ENCODE measurements around the gene FOXO6. TPM values are rescaled to one million over a fixed set of nuclear protein-coding genes. Genes with fewer than 3 reads are reported as not detected.

FOXO6 gene
- total RNA-seq, 2 experiments from 2014 or later = 0.19 TPM

DNA sequence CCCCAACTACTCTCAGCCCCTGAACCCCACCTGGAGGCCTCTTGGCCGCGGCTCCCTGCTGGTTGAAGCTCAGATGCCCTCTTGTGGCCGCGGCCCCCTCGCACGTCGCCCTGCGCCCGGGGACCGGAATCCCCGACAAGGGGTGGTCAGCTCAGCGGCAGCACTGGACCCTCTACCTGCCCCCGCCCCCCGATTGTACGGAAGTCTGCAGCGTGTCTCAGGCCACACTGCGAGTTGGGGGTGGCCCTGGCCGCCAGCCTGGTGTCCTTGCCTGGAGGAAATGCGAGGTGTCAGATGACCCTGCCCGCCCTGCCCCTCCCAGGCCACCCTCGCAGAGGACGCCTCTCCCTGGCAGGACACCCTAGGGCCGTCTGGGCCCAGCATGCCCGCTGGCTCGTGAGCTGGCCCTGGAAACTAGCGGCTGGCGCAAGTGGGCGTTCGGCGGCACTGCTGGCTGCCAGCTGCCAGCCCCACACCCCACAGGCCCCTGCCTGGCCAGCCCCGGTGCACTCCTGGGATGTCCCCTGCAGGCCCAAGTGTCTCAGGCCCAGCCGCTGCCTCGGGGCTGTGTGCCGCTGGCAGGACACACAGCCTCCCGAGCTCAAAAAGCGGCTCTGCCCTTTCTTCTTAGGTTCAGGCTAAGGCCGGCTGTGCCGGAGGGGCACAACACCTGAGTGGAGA lies 62.4 kb downstream of the FOXO6 start:
- no peak overlapping the region for H3K27ac Mint-ChIP-seq
- CTCF ChIA-PET = interaction anchor here (0.7 to 1.4 kb wide), 4 partner anchors 20 to 141 kb away, joined by 3 to 4 read pairs (median 3); no protein-coding TSS in a partner anchor
- DNase-seq = no peak
- peaks cover 6% of the 10 kb centered on the region for H3K27me3 Mint-ChIP-seq
- intact Hi-C loops (cut with micrococcal nuclease) = no loop called here
- H3K4me3 Mint-ChIP-seq = no peak overlapping the region
- H3K9me3 Mint-ChIP-seq = no peaks in the 10 kb centered on the region
- POLR2A ChIA-PET = no interaction called here
- H3K4me1 Mint-ChIP-seq (ENCODE audit: low read depth) = no peaks in the 10 kb centered on the region
- no peaks in the 10 kb centered on the region for H3K36me3 Mint-ChIP-seq

- POLR2A ChIA-PET = no interaction called here
- Mint-ChIP-seq H3K27ac (no peak overlapping the region), H3K36me3 (no peaks in the 10 kb centered on the region), H3K4me1 (ENCODE audit: low read depth) (no peaks in the 10 kb centered on the region), H3K27me3 (peaks cover 6% of the 10 kb centered on the region), H3K9me3 (no peaks in the 10 kb centered on the region), H3K4me3 (no peak overlapping the region)
- intact Hi-C loops (cut with micrococcal nuclease) = no loop called here
- CTCF ChIA-PET = interaction anchor here (1.4 kb wide), 1 partner anchor 30 kb away, joined by 4 read pairs; no protein-coding TSS in a partner anchor
- no peak for DNase-seq
These were observed 63.4 kb downstream of the FOXO6 start for GRCh38 chr1:41424581-41425118.

DNA sequence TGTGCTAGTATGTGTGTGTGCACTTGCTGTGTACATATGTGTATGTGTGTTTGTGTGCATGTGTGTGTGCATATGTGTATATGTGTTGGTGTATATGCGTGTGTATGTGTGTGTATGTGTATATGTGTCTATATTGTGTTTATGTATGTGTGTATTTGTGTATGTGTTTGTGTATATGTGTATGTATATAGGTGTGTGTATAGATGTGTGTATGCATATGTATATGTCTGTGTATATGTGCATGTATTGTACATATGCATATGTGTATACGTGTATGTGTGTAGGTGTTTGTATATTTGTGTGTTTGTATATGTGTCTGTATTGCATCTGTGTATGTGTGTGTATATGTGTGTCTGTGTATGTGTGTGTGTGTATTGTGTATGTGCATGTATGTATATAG lies 64.1 kb downstream of the FOXO6 start:
- no peak overlapping the region for H3K4me3 Mint-ChIP-seq
- intact Hi-C loops (cut with micrococcal nuclease) = no loop called here
- no peaks in the 10 kb centered on the region for H3K36me3 Mint-ChIP-seq
- H3K27me3 Mint-ChIP-seq = peaks cover 6% of the 10 kb centered on the region
- ChIA-PET CTCF (no interaction called here), POLR2A (no interaction called here)
- no peaks in the 10 kb centered on the region for H3K9me3 Mint-ChIP-seq
- H3K4me1 Mint-ChIP-seq (ENCODE audit: low read depth) = no peaks in the 10 kb centered on the region
- no peak for DNase-seq
- H3K27ac Mint-ChIP-seq = no peak overlapping the region

- Mint-ChIP-seq H3K4me3 (no peak overlapping the region), H3K9me3 (no peaks in the 10 kb centered on the region), H3K36me3 (no peaks in the 10 kb centered on the region), H3K27ac (no peak overlapping the region), H3K27me3 (peaks cover 8% of the 10 kb centered on the region), H3K4me1 (ENCODE audit: low read depth) (no peaks in the 10 kb centered on the region)
- intact Hi-C loops (cut with micrococcal nuclease) = no loop called here
- ChIA-PET CTCF (no interaction called here), POLR2A (no interaction called here)
- no peak for DNase-seq
These were observed 65.1 kb downstream of the FOXO6 start for GRCh38 chr1:41426201-41426890.

DNA sequence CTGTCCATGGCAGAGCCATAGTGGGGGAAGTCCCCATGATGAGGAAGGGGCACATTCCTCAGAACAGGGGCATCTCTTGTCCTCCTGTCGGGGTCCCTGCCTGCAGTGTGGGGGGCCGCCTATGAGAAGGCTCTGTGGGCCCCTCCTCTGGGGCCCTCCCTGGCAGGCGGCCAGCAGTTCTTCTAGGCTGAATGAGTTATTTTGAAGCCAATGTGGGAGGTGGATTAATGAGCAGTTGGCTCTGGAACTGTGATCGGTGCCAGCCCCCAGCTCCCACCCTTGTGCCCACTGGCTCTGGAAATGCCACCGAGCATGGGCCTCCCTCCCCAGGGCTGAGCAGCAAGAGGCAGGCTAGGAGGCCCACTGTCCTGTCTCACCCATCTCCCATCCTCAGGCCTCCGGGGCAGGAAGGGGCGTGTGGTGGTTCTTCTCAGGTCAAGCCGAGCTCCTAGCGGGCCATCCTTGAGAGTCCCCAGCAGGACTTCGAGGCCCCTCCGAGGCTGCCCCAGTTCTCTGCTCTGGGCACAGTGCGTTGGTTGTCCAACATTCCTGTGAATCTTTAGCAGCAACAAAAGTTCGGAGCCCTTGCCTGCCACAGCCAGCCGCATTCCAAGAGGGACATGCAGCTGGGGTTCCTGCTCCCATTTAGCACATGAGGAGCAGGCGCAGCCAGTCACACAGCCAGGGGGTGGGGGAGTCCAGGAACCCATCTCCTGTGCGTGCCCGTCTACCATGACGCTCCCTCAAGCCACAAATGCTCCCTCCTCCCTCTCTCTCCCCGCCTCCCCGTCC lies 66.1 kb downstream of the FOXO6 start:
- Mint-ChIP-seq H3K4me3 (no peak overlapping the region), H3K27ac (no peak overlapping the region), H3K9me3 (no peaks in the 10 kb centered on the region), H3K27me3 (peaks cover 8% of the 10 kb centered on the region), H3K36me3 (no peaks in the 10 kb centered on the region), H3K4me1 (ENCODE audit: low read depth) (no peaks in the 10 kb centered on the region)
- intact Hi-C loops (cut with micrococcal nuclease) = no loop called here
- ChIA-PET POLR2A (no interaction called here), CTCF (no interaction called here)
- DNase-seq = no peak

DNA sequence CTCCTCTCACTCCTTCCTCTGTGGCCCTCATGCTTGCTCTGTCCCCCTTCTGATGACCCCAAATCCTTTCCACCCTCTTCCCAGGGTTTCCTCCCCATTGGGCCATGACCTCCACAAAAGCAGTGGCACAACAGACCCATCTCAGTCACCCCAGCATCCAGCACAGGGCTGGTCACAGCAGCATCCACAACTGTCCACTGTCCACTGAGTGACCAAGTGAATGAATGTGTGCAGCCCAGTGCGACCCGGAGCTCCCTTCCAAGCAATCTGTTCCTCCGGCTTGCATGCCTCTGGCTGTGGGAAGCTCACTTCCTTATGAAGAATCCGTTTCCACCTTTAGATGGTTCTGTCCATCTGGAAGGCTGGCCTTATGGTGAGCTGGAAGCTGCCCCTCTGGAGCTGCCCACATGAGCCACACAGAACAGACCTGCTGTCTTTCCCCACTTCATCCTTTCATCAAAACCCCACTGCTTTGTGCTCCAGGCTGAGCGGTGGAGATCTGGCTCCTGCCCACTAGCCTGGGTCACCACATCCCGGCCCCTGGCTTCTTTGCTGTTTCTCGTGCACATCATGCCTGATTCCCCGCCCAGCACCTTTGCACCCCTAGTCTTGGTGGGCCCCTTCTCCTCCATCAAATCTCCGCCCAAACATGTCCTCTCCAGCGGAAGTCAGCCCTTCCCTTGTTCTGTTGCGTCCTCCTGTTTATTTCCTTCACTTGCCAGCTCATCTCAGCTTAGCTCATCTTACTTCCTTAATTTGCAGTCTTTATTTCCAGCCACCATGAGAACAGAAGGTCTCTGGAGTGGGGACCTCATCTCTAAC lies 66.9 kb downstream of the FOXO6 start:
- no peaks in the 10 kb centered on the region for H3K9me3 Mint-ChIP-seq
- intact Hi-C loops (cut with micrococcal nuclease) = no loop called here
- H3K4me3 Mint-ChIP-seq = no peak overlapping the region
- H3K27me3 Mint-ChIP-seq = peaks cover 12% of the 10 kb centered on the region
- no peak for DNase-seq
- no peaks in the 10 kb centered on the region for H3K4me1 Mint-ChIP-seq (ENCODE audit: low read depth)
- ChIA-PET CTCF (no interaction called here), POLR2A (no interaction called here)
- H3K27ac Mint-ChIP-seq = no peak overlapping the region
- H3K36me3 Mint-ChIP-seq = no peaks in the 10 kb centered on the region

- Mint-ChIP-seq H3K4me1 (ENCODE audit: low read depth) (no peaks in the 10 kb centered on the region), H3K27ac (no peak overlapping the region), H3K27me3 (peaks cover 17% of the 10 kb centered on the region), H3K9me3 (no peaks in the 10 kb centered on the region), H3K4me3 (no peak overlapping the region), H3K36me3 (no peaks in the 10 kb centered on the region)
- POLR2A ChIA-PET = no interaction called here
- intact Hi-C loops (cut with micrococcal nuclease) = no loop called here
- CTCF ChIA-PET = no interaction called here
- DNase-seq = no peak
These were observed 67.8 kb downstream of the FOXO6 start for GRCh38 chr1:41428738-41429640.

GRCh38 chr1:41429641-41430035 lies 68.4 kb downstream of the FOXO6 start:
- H3K4me1 Mint-ChIP-seq (ENCODE audit: low read depth) = no peaks in the 10 kb centered on the region
- H3K4me3 Mint-ChIP-seq = no peak overlapping the region
- intact Hi-C loops (cut with micrococcal nuclease) = loop anchor here (5.0 kb wide), 1 partner anchor 162 kb away; no protein-coding TSS in a partner anchor
- H3K36me3 Mint-ChIP-seq = no peaks in the 10 kb centered on the region
- peaks cover 21% of the 10 kb centered on the region for H3K27me3 Mint-ChIP-seq
- H3K9me3 Mint-ChIP-seq = no peaks in the 10 kb centered on the region
- H3K27ac Mint-ChIP-seq = no peak overlapping the region
- DNase-seq = no peak
- POLR2A ChIA-PET = no interaction called here
- CTCF ChIA-PET = interaction anchor here (0.7 to 1.4 kb wide), 2 partner anchors 11 to 13 kb away, joined by 3 to 4 read pairs; no protein-coding TSS in a partner anchor

DNA sequence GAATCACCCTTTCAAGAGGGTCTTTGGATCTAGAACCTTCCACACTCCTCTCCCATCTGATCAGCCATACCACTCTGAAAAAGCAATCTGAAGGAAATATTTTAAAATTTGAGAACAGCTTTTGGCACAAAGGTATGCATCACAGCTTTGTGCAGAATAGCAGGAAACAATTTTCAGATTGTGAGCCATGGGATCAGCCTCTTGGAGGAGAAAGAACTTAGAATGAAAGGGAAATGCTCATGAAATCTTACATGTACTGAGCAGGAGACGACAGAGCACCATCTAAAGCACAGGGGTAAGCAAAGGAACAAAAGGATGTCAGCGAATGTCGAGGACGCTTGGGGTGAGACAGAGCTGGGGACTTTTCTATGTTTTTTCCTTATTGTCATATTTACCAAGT lies 68.8 kb downstream of the FOXO6 start:
- no peaks in the 10 kb centered on the region for H3K9me3 Mint-ChIP-seq
- H3K4me1 Mint-ChIP-seq (ENCODE audit: low read depth) = no peaks in the 10 kb centered on the region
- intact Hi-C loops (cut with micrococcal nuclease) = loop anchor here (5.0 kb wide), 1 partner anchor 163 kb away; no protein-coding TSS in a partner anchor
- POLR2A ChIA-PET = no interaction called here
- no peak overlapping the region for H3K27ac Mint-ChIP-seq
- DNase-seq = no peak
- CTCF ChIA-PET = interaction anchor here (0.7 to 1.4 kb wide), 2 partner anchors 11 to 14 kb away, joined by 3 to 4 read pairs; no protein-coding TSS in a partner anchor
- no peak overlapping the region for H3K4me3 Mint-ChIP-seq
- H3K27me3 Mint-ChIP-seq = peaks cover 25% of the 10 kb centered on the region
- no peaks in the 10 kb centered on the region for H3K36me3 Mint-ChIP-seq

DNA sequence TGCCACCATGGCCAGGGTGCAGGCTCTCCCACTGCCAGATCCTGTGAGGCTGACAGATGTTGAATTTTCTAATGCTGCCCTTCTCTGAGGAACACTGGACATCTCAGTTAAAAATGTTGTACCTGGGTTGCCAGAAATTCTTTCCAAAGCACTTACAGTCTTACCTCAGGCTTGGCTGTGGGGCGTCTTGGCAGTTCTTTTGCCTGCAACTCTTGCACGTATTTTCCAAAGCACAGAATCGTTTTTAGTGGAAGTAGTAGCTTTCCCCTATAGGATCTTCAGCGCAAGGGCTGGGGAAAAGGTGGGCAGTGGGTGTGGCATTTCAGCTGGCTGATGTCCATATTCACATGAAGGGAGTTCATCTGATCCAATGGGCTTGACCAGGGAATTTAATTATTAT lies 69.3 kb downstream of the FOXO6 start:
- peaks cover 26% of the 10 kb centered on the region for H3K27me3 Mint-ChIP-seq
- H3K27ac Mint-ChIP-seq = no peak overlapping the region
- intact Hi-C loops (cut with micrococcal nuclease) = loop anchor here (5.0 kb wide), 1 partner anchor 163 kb away; no protein-coding TSS in a partner anchor
- H3K36me3 Mint-ChIP-seq = no peaks in the 10 kb centered on the region
- no peaks in the 10 kb centered on the region for H3K9me3 Mint-ChIP-seq
- DNase-seq = no peak
- no peak overlapping the region for H3K4me3 Mint-ChIP-seq
- ChIA-PET POLR2A (no interaction called here), CTCF (interaction anchor here (0.7 to 1.4 kb wide), 2 partner anchors 11 to 14 kb away, joined by 3 to 4 read pairs; no protein-coding TSS in a partner anchor)
- no peaks in the 10 kb centered on the region for H3K4me1 Mint-ChIP-seq (ENCODE audit: low read depth)

All from activated CD4-positive, alpha-beta memory T cell treated with anti-CD3 and anti-CD28 coated beads for 36 hours (primary cell).